GM10847 (cell line): ENCODE measurements around the gene PSMD5.

Experiments used
- POLR2A ChIP-seq: IDR thresholded peaks from 2 replicates; pipeline ENCODE4 v1.6.1; 2011; ENCODE audit not compliant: insufficient read length; ENCODE audit errors: extremely low read depth

PSMD5 gene

DNA sequence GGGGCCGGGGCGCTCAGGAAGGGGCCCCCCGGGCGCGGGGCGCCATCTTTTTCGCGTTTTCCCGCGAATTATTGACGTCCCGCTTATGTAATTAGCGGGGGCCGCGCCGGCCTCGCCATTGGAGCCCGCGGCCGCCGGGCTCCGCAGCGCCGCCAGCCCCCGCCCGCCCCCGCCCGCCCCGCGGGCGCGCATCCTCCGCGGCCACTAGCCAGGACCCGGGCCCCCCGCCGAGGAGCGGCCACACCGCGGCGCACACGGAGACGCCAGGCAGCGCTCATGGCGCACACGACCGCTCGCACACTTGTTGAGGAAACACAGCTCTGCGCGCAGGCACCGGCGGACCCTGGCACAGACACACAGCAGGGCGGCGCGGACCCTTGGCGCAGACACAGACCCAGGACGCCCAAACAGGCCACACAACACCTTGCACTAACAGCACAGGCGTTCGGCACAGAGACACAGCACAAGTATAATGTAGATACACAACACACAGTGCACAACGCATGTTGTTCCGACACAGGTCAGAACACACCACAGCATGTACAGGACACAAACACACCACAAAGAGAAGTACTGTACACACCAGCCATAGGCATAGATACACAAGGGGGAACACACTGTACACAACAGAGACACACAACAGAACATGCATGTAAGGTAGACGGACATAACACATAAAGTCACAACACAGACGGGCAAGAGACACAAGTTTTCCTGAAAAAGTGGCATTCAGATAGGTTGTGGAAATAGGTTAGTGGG lies 34.7 kb upstream of the PSMD5 start:
- peak; percentile 66 for TF ChIP-seq POLR2A

GRCh38 chr9:120876842-120877240 lies 34.1 kb upstream of the PSMD5 start, which contains the start of gene PHF19:
Gene PHF19, minus strand, starts transcription at chr9:120877188. Its CDS starts 2,447 bp downstream, at chr9:120874741.
- TF ChIP-seq POLR2A: peak; percentile 45

GRCh38 chr9:120875954-120876841 lies 33.5 kb upstream of the PSMD5 start:
- TF ChIP-seq POLR2A: peak; percentile 61

GRCh38 chr9:120875643-120875953 lies 32.9 kb upstream of the PSMD5 start:
- TF ChIP-seq POLR2A: no peak

GRCh38 chr9:120875195-120875565 lies 32.5 kb upstream of the PSMD5 start:
- no peak for TF ChIP-seq POLR2A

DNA sequence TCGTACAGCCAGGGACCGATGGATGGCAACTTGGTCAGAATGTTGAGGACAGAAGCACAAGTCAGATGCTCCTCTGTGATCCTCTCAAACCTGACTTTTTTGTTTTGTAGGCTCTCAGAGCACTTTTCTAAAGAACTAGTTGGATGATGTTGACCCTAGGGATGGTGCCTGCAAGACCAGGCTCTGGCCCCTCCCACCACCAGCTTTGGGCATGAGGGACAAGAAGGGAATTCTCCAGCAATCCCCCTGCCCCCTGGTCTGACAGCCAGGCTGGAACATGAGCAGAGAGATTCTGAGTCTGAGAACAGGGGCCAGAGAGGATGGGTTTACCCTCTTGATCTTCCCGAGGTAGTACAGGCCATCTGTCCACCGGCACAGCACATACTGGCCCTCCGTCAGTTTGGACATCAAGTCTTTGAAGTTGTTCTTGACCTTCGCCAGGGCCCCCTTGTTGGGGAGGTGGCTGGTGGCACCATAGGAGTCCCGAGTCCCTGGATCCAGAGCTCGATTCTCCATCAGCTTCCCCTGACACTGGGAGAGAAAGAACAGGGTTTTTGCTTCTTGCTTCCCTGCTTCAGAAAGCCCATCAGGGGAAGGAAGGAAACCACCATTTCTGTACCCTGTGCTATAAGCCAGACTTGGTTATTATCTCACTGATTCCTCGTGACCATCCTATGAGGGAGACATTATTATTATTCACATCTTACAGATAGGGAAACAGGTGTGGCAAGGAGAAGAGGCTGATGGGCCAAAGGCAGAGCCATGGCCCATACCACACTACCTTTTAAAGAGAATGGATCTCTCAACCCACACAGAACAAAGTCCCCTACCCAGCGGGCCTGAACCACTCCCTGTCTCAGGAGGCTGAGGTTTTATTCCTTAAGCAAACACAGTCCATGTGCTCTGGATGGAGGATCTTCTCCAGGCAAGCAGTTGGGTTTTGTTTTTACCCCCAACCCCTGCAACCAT lies 31.8 kb upstream of the PSMD5 start:
- no peak for TF ChIP-seq POLR2A

- TF ChIP-seq POLR2A: no peak
Measured at GRCh38 chr9:120873512-120873911, 30.8 kb upstream of the PSMD5 start.

- no peak for TF ChIP-seq POLR2A
Measured at GRCh38 chr9:120872791-120873502, 30.2 kb upstream of the PSMD5 start.

DNA sequence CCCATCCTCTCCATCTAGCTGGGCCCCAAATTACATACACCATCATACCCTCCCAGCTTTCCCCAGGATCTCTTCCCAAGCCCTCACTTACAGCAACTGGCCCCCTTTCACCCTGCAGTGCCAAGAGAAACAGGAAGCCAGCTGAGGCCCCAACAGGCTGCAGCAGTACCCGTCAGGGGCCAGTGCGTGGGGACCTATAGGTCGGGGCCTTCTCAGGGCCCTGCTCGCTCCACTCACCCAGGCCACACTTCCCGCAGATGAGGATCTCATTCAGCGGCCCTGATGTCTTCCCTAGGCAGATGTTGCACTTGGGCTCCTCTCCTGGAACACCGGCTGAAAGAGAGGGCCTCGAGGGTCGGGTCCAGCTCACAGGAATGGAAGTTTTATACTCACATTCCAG lies 27.5 kb upstream of the PSMD5 start:
- no peak for TF ChIP-seq POLR2A

DNA sequence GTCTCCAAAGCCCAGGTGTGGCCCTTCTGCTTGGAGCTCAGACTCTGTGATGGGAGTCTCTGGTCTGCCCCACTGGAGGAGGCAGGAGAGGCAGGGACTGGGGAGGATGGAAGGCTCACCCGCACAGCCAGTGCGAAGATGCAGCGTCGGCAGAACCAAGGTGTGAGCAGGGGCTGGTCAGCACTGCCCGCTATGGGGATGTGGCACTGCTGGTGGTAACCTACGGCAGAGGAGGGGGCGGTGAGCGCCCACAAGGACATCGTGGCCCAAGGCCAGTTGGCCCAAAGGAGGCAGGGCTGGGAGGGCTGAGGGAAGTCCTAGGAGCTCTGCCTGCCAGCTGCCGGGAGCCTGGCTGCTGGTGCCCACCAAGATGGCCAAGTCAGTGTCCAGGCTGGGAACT lies 27.0 kb upstream of the PSMD5 start:
- TF ChIP-seq POLR2A: no peak

DNA sequence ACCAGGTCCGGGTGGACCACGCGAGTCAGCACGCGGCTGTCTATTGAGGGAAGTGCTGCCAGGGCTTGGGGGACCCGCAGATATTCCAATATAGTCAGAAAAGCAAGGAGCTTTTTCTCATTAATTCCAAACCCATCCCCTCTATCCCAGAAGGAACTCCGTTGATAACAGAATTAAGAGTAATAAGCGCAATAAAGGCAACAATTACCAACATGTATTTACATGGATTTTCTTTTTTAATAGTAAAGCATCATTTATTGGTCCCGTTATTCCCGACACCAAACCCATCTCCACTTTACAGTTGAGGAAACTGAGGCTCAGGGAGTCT lies 26.6 kb upstream of the PSMD5 start:
- no peak for TF ChIP-seq POLR2A

GRCh38 chr9:120868676-120869359 lies 26.1 kb upstream of the PSMD5 start:
- peak; percentile 31 for TF ChIP-seq POLR2A

DNA sequence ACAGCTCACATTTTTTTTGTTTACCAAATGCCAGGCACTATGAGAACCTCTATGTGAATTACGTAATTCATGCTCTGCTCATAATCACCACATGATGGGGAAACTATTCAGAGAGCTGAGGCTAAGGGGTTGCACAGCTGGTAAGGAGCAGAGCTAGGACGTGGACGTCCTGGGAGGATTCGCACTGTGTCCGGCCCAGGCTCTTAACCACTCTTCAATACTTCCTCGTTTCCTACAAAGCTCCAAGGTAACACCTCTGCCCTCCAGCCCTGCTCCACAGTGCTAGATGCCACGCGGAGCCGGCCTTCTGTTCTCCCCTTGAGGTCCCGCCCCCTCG lies 25.6 kb upstream of the PSMD5 start:
- no peak for TF ChIP-seq POLR2A

DNA sequence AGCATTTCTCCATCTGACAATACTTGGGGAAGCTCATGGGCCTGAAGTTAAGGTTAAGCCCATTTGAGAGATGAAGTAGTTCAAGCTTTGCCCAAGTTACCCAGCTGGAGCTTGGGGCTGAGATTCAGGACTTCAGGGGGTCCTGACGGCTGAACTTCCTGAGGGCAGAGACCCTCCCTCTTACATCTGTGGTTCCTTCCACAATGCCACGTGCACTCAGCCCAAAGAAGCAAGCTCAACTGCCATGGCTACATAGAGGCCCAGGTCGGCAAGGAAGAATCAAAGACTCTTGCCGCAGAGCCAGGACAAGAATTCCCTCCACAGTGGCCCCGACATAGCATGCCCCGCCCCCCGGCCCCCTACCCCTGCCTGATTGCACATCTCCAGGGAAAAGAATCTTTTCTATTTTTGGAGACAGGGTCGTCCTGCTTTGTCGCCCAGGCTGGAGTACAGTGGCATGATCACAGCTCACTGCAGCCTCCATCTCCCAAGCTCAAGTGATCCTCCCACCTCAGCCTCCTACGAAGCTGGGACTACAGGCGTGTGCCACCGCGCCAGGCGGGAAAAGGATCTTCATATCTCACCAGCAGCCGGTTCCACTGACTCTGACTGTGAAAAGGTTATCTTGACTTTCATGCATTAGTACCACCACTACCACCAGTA lies 25.1 kb upstream of the PSMD5 start:
- no peak for TF ChIP-seq POLR2A
